ENCODE results near the gene IL16. TPM values are rescaled to one million over a fixed set of nuclear protein-coding genes. Genes with fewer than 3 reads are reported as not detected.

The IL16 gene
- total and polyA plus RNA-seq, 9 of the 15 experiments (the other 6 are each of a cell fraction or from before 2014, with no cell fraction given): 1.4 to 18.8 (median 10.6) TPM

- H4K20me1 ChIP-seq (replicated peaks; ENCODE audit: control insufficient read depth, insufficient read depth, low read length): no peaks in the 10 kb centered on the region
- DNase-seq (ENCODE audit: extremely low read depth in 1 of 4, low spot score in 3 of 4) (no peak), FAIRE-seq (no peak), ATAC-seq (no peak)
- peak overlapping the region; percentile 15; the same call in 1 of the 2 replicates for H3K4me3 ChIP-seq
- ChIA-PET CTCF (ENCODE audit: low intra/inter-chr PET ratio) (interaction anchor here (0.6 kb wide), 1 partner anchor 1074 kb away, joined by 3 read pairs; no protein-coding TSS in a partner anchor), POLR2A (interaction anchor here (1.6 kb wide), 1 partner anchor 9 kb away, joined by 4 read pairs; no protein-coding TSS in a partner anchor)
- H3K79me2 ChIP-seq (ENCODE audit: control insufficient read depth, insufficient read depth, low read length): no peaks in the 10 kb centered on the region
- H3K4me1 ChIP-seq (replicated peaks in 1 of 2; ENCODE audit: control insufficient read depth in 2 of 2, insufficient read depth in 2 of 2, low read length in 2 of 2): peaks cover 4 to 9% of the 10 kb centered on the region in 2 experiments; a peak in 2 of 5 replicates
- in situ Hi-C loops (cut with MboI): no loop called here
- peak overlapping the region in 1 of 2 experiments; percentile 21; a peak in 2 of 4 replicates for H3K9ac ChIP-seq (ENCODE audit: insufficient read depth in 1 of 2, low read depth in 2 of 2, low read length in 2 of 2)
- WGBS (ENCODE audit: insufficient coverage, low coverage, missing lambda C conversion rate): 33% methylated on average over 10 of the region's 12 CpGs
- no peak for TF ChIP-seq PCBP2 (IDR thresholded peaks at IDR 0.05; ENCODE audit: low read depth, low read length, poor library complexity, severe bottlenecking)
- no peak for TF ChIP-seq CUX1 (CRISPR knock-in tag; IDR thresholded peaks at IDR 0.05)
- no peak for TF ChIP-seq NFIC (IDR thresholded peaks at IDR 0.05)
- TF ChIP-seq SAP30 (IDR thresholded peaks at IDR 0.05; ENCODE audit: borderline replicate concordance, insufficient read depth, low read depth, low read length, poor library complexity, severe bottlenecking): no peak
- TF ChIP-seq ETV6 (IDR thresholded peaks at IDR 0.05; ENCODE audit: borderline replicate concordance in 1 of 2, low read depth in 2 of 2, low read length in 1 of 2): no peak
- no peak for TF ChIP-seq ETV6 (CRISPR knock-in tag; IDR thresholded peaks at IDR 0.05; ENCODE audit: borderline replicate concordance)
- no peaks in the 10 kb centered on the region for H3K36me3 ChIP-seq (ENCODE audit: control insufficient read depth, insufficient read depth, low read length)
- no peak overlapping the region for H3K27ac ChIP-seq (ENCODE audit: extremely low read depth, low read depth, low read length)
- H3K27me3 ChIP-seq (ENCODE audit: control insufficient read depth in 2 of 2, insufficient read depth in 2 of 2, low read length in 2 of 2): peaks cover 0 to 3% of the 10 kb centered on the region in 2 experiments; a peak in 1 of 5 replicates
- intact Hi-C loops (cut with micrococcal nuclease): no loop called here
- peak overlapping the region; percentile 66 for H3K4me2 ChIP-seq (ENCODE audit: insufficient read depth, low read length)
- H3K9me3 ChIP-seq (replicated peaks; ENCODE audit: control insufficient read depth, insufficient read depth, low read depth, low read length): no peaks in the 10 kb centered on the region
- H2AFZ ChIP-seq (ENCODE audit: low read depth, low read length): peak overlapping the region; percentile 86
- no TSS peak for BruUV-seq (replicated peaks)
- no peaks in the 10 kb centered on the region for H3K9me1 ChIP-seq (ENCODE audit: control insufficient read depth, insufficient read depth, low read length)
Measured at GRCh38 chr15:81332326-81332725, 135.6 kb downstream of the IL16 start.
